Measurements from ENCODE around the gene NKD1. TPM values are rescaled to one million over a fixed set of nuclear protein-coding genes. Genes with fewer than 3 reads are reported as not detected.

The NKD1 gene
- total and polyA plus RNA-seq, 2 donors (not counting 1 experiment from before 2014, with no cell fraction given) = 0.16 to 1.9 TPM

GRCh38 chr16:50607051-50607431 is 58.8 kb downstream of the NKD1 start:
- H3K4me3 ChIP-seq (ENCODE audit: control extremely low read depth in 1 of 5, extremely low read depth in 1 of 5, insufficient read depth in 1 of 5, low read depth in 2 of 5, low read length in 4 of 5) = no peak overlapping the region
- WGBS (ENCODE audit: insufficient coverage) = 80% methylated on average over 2 of the region's 3 CpGs
- H3K4me1 ChIP-seq (ENCODE audit: control insufficient read depth in 2 of 2, insufficient read depth in 2 of 2, low read length in 2 of 2) = no peaks in the 10 kb centered on the region
- Mint-ChIP-seq H3K27me3 (no peaks in the 10 kb centered on the region), H3K4me3 (no peak overlapping the region), H3K9me3 (ENCODE audit: insufficient read depth) (no peaks in the 10 kb centered on the region), H3K4me1 (no peaks in the 10 kb centered on the region), H3K27ac (no peak overlapping the region)
- H2AFZ ChIP-seq (ENCODE audit: insufficient read depth, low read depth, low read length, poor library complexity, severe bottlenecking) = no peak overlapping the region
- DNase-seq = no peak
- H3K9ac ChIP-seq (ENCODE audit: low read length) = no peak overlapping the region
- no peaks in the 10 kb centered on the region for H3K36me3 ChIP-seq (replicated peaks in 1 of 2; ENCODE audit: control extremely low read depth in 1 of 2, control insufficient read depth in 1 of 2, extremely low read depth in 1 of 2, insufficient read depth in 2 of 2, low read length in 1 of 2)
- TF ChIP-seq CTCF (IDR thresholded peaks at IDR 0.05) = no peak
- no peak for TF ChIP-seq EZH2 (IDR thresholded peaks at IDR 0.05; ENCODE audit: borderline replicate concordance, insufficient read depth, low read depth, low read length, poor library complexity, severe bottlenecking)
- ChIA-PET CTCF (interaction anchor here (1.3 kb wide), 1 partner anchor 199 kb away, joined by 3 read pairs; no protein-coding TSS in a partner anchor), POLR2A (no interaction called here)
- H4K20me1 ChIP-seq (ENCODE audit: control insufficient read depth, insufficient read depth, low read length, poor library complexity, severe bottlenecking) = no peaks in the 10 kb centered on the region
- H3K9me3 ChIP-seq (ENCODE audit: control extremely low read depth in 1 of 3, control insufficient read depth in 2 of 3, insufficient read depth in 1 of 3, low read length in 2 of 3) = no peaks in the 10 kb centered on the region
- H3K4me2 ChIP-seq (replicated peaks; ENCODE audit: low read depth, low read length, poor library complexity, severe bottlenecking) = no peak overlapping the region
- H3K27ac ChIP-seq (ENCODE audit: low read length in 2 of 2) = no peak overlapping the region
- no peaks in the 10 kb centered on the region for H3K27me3 ChIP-seq (replicated peaks in 1 of 4; ENCODE audit: control extremely low read depth in 1 of 4, control insufficient read depth in 3 of 4, insufficient read depth in 4 of 4, low read length in 3 of 4)
- ATAC-seq (ENCODE audit: low read depth) = no peak
- intact Hi-C loops (cut with micrococcal nuclease) = no loop called here
- no peaks in the 10 kb centered on the region for H3K79me2 ChIP-seq (ENCODE audit: control insufficient read depth, insufficient read depth, low read length)

DNA sequence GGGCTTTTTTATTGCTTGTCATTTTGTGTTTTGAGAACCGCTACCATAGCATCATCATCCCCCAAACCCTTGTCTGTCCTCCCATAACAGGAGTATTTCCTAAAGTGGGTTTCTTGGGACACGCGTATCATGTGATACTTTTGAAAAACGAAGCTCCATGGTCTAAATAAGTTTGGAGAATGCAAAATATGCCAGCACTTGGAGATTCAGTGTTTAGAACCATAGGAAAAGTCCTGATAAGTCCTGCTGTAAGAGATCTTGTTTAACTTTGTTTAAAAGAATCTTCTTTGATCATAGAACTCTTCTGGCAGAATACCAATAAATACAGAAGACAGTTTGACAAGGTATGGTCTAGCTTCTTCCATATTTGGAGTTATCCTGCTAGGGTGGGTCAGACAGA is 59.3 kb downstream of the NKD1 start:
- DNase-seq = no peak
- H3K4me2 ChIP-seq (replicated peaks; ENCODE audit: low read depth, low read length, poor library complexity, severe bottlenecking) = no peak overlapping the region
- no peaks in the 10 kb centered on the region for H4K20me1 ChIP-seq (ENCODE audit: control insufficient read depth, insufficient read depth, low read length, poor library complexity, severe bottlenecking)
- no peak overlapping the region for H3K27ac ChIP-seq (ENCODE audit: low read length in 2 of 2)
- no peaks in the 10 kb centered on the region for H3K79me2 ChIP-seq (ENCODE audit: control insufficient read depth, insufficient read depth, low read length)
- POLR2A ChIA-PET = no interaction called here
- H3K4me3 Mint-ChIP-seq = no peak overlapping the region
- H3K36me3 ChIP-seq (replicated peaks in 1 of 2; ENCODE audit: control extremely low read depth in 1 of 2, control insufficient read depth in 1 of 2, extremely low read depth in 1 of 2, insufficient read depth in 2 of 2, low read length in 1 of 2) = no peaks in the 10 kb centered on the region
- H3K27me3 Mint-ChIP-seq = peaks cover 2% of the 10 kb centered on the region
- intact Hi-C loops (cut with micrococcal nuclease) = no loop called here
- no peak for ATAC-seq (ENCODE audit: low read depth)
- H3K4me1 Mint-ChIP-seq = no peaks in the 10 kb centered on the region
- no peaks in the 10 kb centered on the region for H3K9me3 ChIP-seq (ENCODE audit: control extremely low read depth in 1 of 3, control insufficient read depth in 2 of 3, insufficient read depth in 1 of 3, low read length in 2 of 3)
- H3K27ac Mint-ChIP-seq = no peak overlapping the region
- H3K27me3 ChIP-seq (replicated peaks in 1 of 4; ENCODE audit: control extremely low read depth in 1 of 4, control insufficient read depth in 3 of 4, insufficient read depth in 4 of 4, low read length in 3 of 4) = no peaks in the 10 kb centered on the region
- no peak overlapping the region for H3K9ac ChIP-seq (ENCODE audit: low read length)
- H3K4me1 ChIP-seq (ENCODE audit: control insufficient read depth in 2 of 2, insufficient read depth in 2 of 2, low read length in 2 of 2) = no peaks in the 10 kb centered on the region
- no peaks in the 10 kb centered on the region for H3K9me3 Mint-ChIP-seq (ENCODE audit: insufficient read depth)
- WGBS (ENCODE audit: insufficient coverage) = no CpG with 5 or more reads among the region's 4 CpGs
- no peak overlapping the region for H3K4me3 ChIP-seq (ENCODE audit: control extremely low read depth in 1 of 5, extremely low read depth in 1 of 5, insufficient read depth in 1 of 5, low read depth in 2 of 5, low read length in 4 of 5)
- CTCF ChIA-PET = interaction anchor here (1.3 kb wide), 1 partner anchor 198 kb away, joined by 3 read pairs; no protein-coding TSS in a partner anchor
- TF ChIP-seq CTCF (IDR thresholded peaks at IDR 0.05) (no peak), EZH2 (IDR thresholded peaks at IDR 0.05; ENCODE audit: borderline replicate concordance, insufficient read depth, low read depth, low read length, poor library complexity, severe bottlenecking) (no peak)
- H2AFZ ChIP-seq (ENCODE audit: insufficient read depth, low read depth, low read length, poor library complexity, severe bottlenecking) = no peak overlapping the region
